NCI-H82 (cell line): ENCODE measurements around the gene ISCA2.
"Not testable (repeated sequence)": the region's sequence is repeated elsewhere in the genome, so short reads cannot be mapped to it uniquely, and the experiment has no call there.

Source experiments
- DNase-seq: peaks from one replicate; lab custom pipeline; 2025; lab: John Stamatoyannopoulos, UW

Gene ISCA2, protein sequence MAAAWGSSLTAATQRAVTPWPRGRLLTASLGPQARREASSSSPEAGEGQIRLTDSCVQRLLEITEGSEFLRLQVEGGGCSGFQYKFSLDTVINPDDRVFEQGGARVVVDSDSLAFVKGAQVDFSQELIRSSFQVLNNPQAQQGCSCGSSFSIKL

GRCh38 chr14:74493343-74494261, at the start of gene ISCA2:
Gene ISCA2, plus strand, starts transcription at chr14:74493765. Its CDS starts 10 bp downstream, at chr14:74493775.
- DNase-seq: peak; percentile 100

GRCh38 chr14:74444866-74445265, 48.7 kb upstream of the ISCA2 start:
- no peak for DNase-seq

DNA sequence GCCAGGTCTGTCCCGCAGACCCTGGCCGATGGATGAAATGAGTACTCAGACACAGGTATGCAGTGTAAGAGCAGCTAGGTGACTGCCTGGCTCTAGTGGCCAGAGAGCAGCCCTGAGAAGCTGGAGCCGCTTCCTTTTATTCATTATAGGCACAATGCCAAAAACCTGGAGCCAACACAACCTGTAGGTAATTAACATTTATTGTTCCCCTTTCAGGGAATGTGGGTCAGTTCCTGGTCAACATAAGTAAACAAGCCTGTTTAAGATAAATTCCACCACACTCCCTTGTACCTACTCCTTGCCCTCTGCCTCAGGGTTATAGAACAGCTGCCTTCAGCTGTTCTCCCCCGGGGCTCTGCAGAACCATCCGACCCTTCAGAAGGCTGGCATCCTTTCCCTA, 39.2 kb upstream of the ISCA2 start:
- DNase-seq: not testable (repeated sequence)

DNA sequence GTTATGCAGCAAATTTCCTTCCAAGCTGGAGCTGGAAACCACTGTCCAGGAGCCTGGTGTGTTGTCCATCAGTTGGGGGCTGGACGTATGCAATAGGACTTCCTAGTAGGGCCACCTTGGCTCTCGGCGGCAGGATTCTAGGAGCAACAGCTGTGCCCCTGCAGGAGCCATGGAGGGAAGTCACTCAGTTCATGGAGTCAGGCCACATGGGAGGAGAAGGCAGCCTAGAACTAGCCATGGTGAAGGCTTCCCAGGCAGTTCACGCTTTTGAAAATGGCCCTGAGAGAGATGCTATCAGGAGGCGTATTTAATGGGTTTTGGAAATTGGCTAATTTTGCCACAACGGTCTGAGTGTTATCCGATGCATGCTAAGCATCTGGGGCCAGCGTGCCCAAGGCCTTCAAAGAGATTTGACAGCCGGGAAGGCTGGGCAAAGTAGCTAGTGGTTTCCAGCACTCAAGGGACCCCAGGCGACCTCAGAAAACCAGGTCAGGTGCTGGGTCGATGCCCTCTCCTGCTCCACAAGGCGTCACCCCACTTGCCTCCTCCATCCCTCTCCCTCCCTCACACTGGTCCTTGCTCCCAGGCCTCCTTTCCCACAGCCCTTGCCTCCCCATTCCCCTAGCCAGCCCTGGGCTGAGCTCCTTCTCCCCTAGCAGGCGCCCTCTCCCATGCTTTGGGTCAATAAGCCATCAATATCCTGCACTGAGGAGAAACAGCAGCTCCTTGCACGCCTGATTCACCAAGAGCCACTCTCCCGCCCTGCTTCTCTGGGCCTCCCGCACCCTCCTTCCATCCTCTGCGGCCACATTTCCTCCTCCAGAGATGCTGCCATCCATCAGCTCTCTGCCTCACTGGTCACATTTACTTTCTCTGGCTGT, 36.6 kb upstream of the ISCA2 start:
- peak; percentile 75 for DNase-seq

- DNase-seq: peak; percentile 98
These were observed 36.0 kb upstream of the ISCA2 start for GRCh38 chr14:74457565-74457895.

DNA sequence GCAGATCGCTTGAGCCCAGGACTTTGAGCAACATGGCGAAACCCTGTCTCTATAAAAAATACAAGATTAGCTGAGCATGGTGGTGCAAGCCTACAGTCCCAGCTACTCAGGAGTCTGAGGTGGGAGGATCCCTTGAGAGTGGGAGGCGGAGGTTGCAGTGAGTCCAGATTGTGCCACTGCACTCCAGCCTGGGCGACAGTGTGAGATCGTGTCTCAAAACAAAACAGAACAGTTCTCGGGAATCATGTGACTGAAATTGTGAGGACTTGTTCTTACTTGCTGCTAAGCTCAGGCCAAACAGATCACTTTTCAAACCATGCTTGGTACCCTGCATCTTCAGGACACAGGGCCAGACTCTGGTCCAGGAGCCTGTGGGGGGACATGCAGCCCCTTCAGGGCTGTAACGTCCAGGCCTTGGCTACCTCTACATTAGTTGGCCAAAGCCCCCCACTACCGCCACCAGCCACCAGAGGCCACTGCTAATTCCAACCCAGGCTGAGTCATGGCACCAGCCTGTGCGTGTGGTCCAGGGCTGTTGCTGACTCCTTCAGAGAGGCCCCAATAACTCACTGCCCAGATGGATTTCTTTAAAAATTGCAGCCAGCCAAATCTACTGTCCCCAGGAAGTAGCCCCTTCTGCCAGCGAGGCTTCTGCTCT, 34.1 kb upstream of the ISCA2 start:
- peak; percentile 85 for DNase-seq

DNA sequence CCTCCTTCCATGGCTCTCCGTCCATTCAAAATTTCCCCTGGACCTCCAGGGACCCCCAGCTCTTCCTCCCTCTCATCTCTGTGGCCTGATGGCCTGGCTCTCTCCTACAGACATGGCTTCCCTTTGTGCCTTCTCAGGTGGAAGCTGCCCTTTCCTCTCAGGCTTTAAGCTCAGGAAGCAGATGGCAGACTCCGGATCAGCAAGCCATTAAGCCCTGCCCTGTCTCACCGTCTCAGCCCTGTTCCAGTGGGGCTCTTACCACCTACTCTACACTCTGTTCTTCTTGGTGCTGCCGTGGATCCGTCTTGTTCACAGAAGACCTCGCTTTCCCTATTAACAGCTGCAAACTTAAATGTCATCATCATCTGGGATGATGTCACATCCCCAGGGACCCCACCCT, 33.6 kb upstream of the ISCA2 start:
- peak; percentile 97 for DNase-seq

DNA sequence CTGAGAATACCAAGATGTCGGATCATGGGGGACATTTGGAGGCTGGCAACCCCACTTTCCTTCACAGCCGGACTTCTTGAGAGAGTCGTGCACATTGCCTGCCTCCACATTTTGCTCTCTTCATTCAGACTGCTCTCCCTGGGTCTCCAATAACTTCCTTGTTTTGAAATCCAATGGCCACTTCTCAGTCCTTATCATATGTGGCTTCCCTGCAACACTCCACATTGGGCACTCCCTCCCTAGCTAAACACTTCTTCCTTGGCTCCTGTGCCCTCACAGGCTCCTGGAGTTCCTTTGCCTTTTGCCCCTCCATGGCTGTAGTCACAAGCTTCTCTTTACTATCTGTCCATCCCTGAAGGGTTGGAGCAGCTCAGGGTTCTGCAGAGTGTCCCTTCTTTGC, 30.6 kb upstream of the ISCA2 start:
- DNase-seq: no peak

GRCh38 chr14:74463697-74464096, 29.9 kb upstream of the ISCA2 start:
- DNase-seq: no peak

GRCh38 chr14:74464785-74465184, 28.8 kb upstream of the ISCA2 start:
- no peak for DNase-seq

GRCh38 chr14:74465335-74465734, 28.2 kb upstream of the ISCA2 start:
- no peak for DNase-seq

GRCh38 chr14:74468513-74468912, 25.1 kb upstream of the ISCA2 start:
- DNase-seq: no peak

DNA sequence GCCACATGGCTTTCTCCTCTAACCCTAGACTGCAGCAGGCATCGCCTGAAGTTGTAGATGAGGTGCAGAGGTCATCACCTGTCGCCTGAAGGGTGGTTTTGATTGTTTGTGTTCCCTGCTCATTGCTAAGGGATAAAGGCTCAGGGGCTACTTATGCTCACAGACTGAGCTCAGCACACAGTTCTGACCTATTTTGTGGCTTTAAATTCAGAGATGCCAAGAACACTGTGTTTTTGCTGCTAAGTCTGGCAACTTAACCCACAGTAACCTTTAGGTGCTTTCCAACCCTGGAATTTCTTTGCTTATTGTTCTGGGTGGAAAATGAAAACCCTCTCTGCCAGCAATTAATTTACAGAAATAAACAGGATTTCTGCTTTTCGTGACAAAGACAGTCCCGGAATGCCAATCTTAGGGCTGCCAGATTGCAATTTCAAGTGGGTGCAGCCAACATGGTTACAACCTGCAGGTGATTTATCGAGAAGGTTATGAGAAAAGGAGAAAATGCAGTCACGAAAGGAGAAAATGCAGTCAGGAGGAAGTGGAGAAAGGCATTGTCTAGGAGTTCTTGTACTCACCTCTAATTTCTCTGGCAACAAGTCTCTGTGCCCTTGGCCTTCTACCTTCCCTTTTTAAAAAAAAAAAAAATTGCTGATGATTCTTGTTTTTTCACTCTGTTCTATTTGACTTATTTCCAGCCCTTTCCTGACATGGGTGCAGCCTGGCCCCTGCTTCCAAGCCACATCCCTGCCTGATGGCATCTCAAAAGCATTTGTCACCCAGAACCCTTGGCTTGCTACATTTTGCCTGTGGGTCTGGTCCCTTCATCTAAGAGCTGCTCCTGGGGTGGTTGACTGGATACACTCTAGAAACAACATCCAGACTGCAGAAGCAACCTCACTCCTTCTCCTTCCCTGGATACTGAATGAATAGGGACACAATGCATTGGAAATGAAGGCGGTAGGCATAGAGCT, 23.7 kb upstream of the ISCA2 start:
- DNase-seq: no peak

DNA sequence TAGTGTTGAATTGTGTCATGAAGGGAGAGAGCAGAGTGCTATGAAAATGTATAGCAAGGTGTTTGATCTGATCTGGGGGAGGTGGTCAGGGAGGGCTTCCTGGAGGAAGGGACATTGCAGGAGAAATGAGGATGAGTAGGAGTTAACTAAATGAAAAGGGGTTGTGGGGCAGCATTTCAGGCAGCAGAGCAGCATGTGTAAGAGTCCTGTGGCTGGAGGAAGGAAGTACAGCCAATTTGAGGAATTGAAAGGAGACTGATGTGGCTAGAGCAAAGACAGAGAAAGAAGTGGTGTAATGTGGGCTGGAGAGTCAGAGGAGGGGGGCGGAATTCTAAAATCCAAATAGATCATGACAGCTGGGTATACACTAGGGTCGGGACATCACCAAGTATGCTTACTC, 21.0 kb upstream of the ISCA2 start:
- DNase-seq: no peak

GRCh38 chr14:74474376-74474775, 19.2 kb upstream of the ISCA2 start:
- peak; percentile 87 for DNase-seq

DNA sequence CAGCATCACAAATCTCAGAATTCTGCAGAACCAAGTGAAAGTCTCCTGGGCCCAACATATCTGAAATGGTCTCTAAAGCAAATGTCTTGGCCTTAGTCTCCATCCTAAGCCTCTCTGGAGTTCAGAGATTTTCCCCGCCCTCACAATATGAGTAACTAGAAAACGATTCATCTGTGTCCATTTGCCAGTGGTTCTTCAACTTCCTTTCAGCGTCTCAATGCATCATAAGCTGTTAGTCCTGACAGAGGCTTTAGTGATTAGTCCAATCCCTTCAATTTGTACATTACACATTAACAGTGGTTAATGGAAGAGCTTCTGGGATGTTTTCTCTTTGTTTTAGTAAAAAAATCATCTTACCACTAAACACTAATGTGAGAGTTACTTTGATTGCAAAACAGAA, 17.9 kb upstream of the ISCA2 start:
- peak; percentile 72 for DNase-seq

DNA sequence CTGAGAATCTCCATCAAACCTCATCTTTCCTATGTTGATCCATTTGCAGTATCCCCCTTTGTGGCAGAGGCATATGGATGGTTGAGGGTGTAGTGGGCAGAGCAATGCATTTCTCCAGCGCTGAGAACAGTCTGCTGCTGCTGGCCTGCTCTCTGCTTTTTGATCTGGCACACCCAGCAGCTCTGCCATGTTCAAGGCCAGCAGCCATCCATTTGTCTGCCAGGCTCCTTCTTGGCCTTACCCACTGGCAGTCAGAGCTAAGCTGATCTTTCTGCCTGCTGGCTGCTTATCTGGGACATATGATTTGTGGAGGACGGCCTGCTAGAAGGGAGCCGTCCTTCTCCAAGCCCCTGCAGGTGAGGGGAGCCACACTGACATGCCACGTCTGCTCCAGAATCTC, 17.5 kb upstream of the ISCA2 start:
- no peak for DNase-seq

DNA sequence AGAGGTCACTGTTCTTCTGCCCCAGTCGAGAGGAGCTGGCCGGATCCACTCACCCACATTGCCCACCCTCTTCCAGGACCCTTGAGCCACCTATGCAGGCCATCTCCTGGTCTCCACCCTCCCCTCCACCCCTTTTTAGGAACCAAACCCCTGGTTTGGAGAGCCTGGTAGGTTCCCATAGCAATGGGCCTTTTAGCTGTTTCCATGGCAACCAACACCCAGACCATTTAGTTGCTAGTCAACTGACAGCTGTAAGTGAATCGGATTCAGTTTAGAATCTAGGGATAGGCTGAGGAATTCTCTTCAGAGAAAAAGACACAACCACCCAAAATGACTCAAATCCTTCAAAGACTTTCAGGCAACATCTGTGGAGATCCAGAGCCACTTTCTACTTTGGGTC, 17.0 kb upstream of the ISCA2 start:
- no peak for DNase-seq

- peak; percentile 80 for DNase-seq
These were observed 14.4 kb upstream of the ISCA2 start for GRCh38 chr14:74478996-74479635.

- no peak for DNase-seq
These were observed 13.5 kb upstream of the ISCA2 start for GRCh38 chr14:74480046-74480445.
